Subcutaneous abdominal adipose tissue (tissue), 5 donors: Measurements from ENCODE around the gene CMTM1.
A peak's percentile ranks its signal among the peaks of the same experiment; 100 is the strongest.

Experiments
- H3K27ac ChIP-seq: one replicate; pipeline ENCODE4 v1.7.0; 2013; ENCODE audit warnings: low read depth, mild to moderate bottlenecking, inconsistent platforms, low read length, moderate library complexity
- H3K27me3 ChIP-seq, 5 donors: one replicate each; pipeline ENCODE4 v1.7.0; 2013; ENCODE audit warnings: low read length in 5 of 5, inconsistent platforms in 1 of 5; ENCODE audit not compliant: control insufficient read depth in 5 of 5, insufficient read depth in 4 of 5
- H3K36me3 ChIP-seq, 5 donors: one replicate each; pipeline ENCODE4 v1.7.0; 2013; ENCODE audit warnings: low read length in 5 of 5; ENCODE audit not compliant: control insufficient read depth in 5 of 5, insufficient read depth in 5 of 5
- H3K4me1 ChIP-seq, 5 donors: one replicate each; pipeline ENCODE4 v1.7.0; 2013; ENCODE audit warnings: low read length in 5 of 5, mild to moderate bottlenecking in 3 of 5, moderate library complexity in 1 of 5; ENCODE audit not compliant: control insufficient read depth in 5 of 5, insufficient read depth in 5 of 5
- H3K4me3 ChIP-seq, 5 donors: one replicate each; pipeline ENCODE4 v1.7.0; 2013; ENCODE audit warnings: low read length in 5 of 5, low read depth in 1 of 5
- H3K9ac ChIP-seq, 5 donors: one replicate each; pipeline ENCODE4 v1.7.0; 2013; ENCODE audit warnings: low read length in 5 of 5, mild to moderate bottlenecking in 4 of 5, moderate library complexity in 3 of 5
- H3K9me3 ChIP-seq, 5 donors: one replicate each; pipeline ENCODE4 v1.7.0; 2013; ENCODE audit warnings: low read length in 5 of 5; ENCODE audit not compliant: control insufficient read depth in 5 of 5
- donor health status: healthy.
- donor health status: healthy.
- donor health status: healthy.
- donor health status: healthy.
- donor health status: healthy.

The CMTM1 gene

GRCh38 chr16:66600477-66600876, 34.2 kb downstream of the CMTM1 start:
- Histone ChIP-seq H3K27me3 (no peaks in the 10 kb centered on the region), H3K4me3 (no peak overlapping the region), H3K4me1 (peaks cover 4 to 11% (median 8%) of the 10 kb centered on the region in 5 donors), H3K9me3 (no peaks in the 10 kb centered on the region), H3K36me3 (no peaks in the 10 kb centered on the region), H3K9ac (no peak overlapping the region), H3K27ac (no peak overlapping the region)

- Histone ChIP-seq H3K27ac (no peak overlapping the region), H3K9me3 (no peaks in the 10 kb centered on the region), H3K4me1 (peaks cover 7 to 21% (median 18%) of the 10 kb centered on the region in 5 donors), H3K4me3 (no peak overlapping the region), H3K27me3 (no peaks in the 10 kb centered on the region), H3K9ac (no peak overlapping the region), H3K36me3 (no peaks in the 10 kb centered on the region)
These were observed 35.2 kb downstream of the CMTM1 start for GRCh38 chr16:66601471-66601870.

- Histone ChIP-seq H3K27me3 (no peaks in the 10 kb centered on the region), H3K4me1 (peaks cover 12 to 38% (median 28%) of the 10 kb centered on the region in 5 donors), H3K27ac (peak overlapping the region; percentile 58)
These were observed 37.5 kb downstream of the CMTM1 start for GRCh38 chr16:66603537-66604375.

GRCh38 chr16:66604376-66605176, 38.3 kb downstream of the CMTM1 start, which contains the start of gene CMTM3:
TSS of gene CMTM3 (plus strand) at chr16:66604704. CDS start at chr16:66604806, 102 bp downstream.
- Histone ChIP-seq H3K9me3 (no peaks in the 10 kb centered on the region), H3K27me3 (no peaks in the 10 kb centered on the region), H3K4me3 (peak within 1 kb of the TSS; percentile 72 to 81 (median 73)), H3K27ac (peak within 1 kb of the TSS; percentile 80), H3K9ac (peak within 1 kb of the TSS; percentile 26 to 84 (median 77)), H3K36me3 (peaks cover 0 to 14% (median 10%) of the 10 kb centered on the region in 5 donors), H3K4me1 (peaks cover 12 to 41% (median 32%) of the 10 kb centered on the region in 5 donors)

More at GRCh38 chr16:66603537-66604375, 37.5 kb downstream of the CMTM1 start:
- no peaks in the 10 kb centered on the region for H3K9me3 ChIP-seq
- H3K36me3 ChIP-seq: peaks cover 0 to 6% (median 2%) of the 10 kb centered on the region in 5 donors
- peak overlapping the region in 4 of 5 donors; percentile 5 to 71 (median 54) for H3K9ac ChIP-seq
- H3K4me3 ChIP-seq: peak overlapping the region; percentile 72 to 81 (median 73)

- H3K4me3 ChIP-seq: peak overlapping the region; percentile 44 to 81 (median 73)
- H3K4me1 ChIP-seq: peaks cover 12 to 41% (median 32%) of the 10 kb centered on the region in 5 donors
- no peaks in the 10 kb centered on the region for H3K9me3 ChIP-seq
- no peaks in the 10 kb centered on the region for H3K27me3 ChIP-seq
- peaks cover 0 to 22% (median 18%) of the 10 kb centered on the region in 5 donors for H3K36me3 ChIP-seq
- peak overlapping the region; percentile 80 for H3K27ac ChIP-seq
- peak overlapping the region; percentile 26 to 84 (median 77) for H3K9ac ChIP-seq
These were observed 39.1 kb downstream of the CMTM1 start for GRCh38 chr16:66605177-66605978.

- Histone ChIP-seq H3K9ac (peak overlapping the region; percentile 26 to 84 (median 77)), H3K4me3 (peak overlapping the region; percentile 55 to 81 (median 73)), H3K27ac (peak overlapping the region; percentile 80), H3K36me3 (peaks cover 0 to 30% (median 26%) of the 10 kb centered on the region in 5 donors), H3K9me3 (no peaks in the 10 kb centered on the region), H3K27me3 (no peaks in the 10 kb centered on the region), H3K4me1 (peaks cover 12 to 41% (median 32%) of the 10 kb centered on the region in 5 donors)
These were observed 39.9 kb downstream of the CMTM1 start for GRCh38 chr16:66605979-66606751.

- Histone ChIP-seq H3K4me3 (no peak overlapping the region), H3K27me3 (no peaks in the 10 kb centered on the region), H3K9me3 (no peaks in the 10 kb centered on the region), H3K27ac (no peak overlapping the region), H3K9ac (peak overlapping the region in 2 of 5 donors; percentile 8 to 11), H3K4me1 (peaks cover 12 to 40% (median 31%) of the 10 kb centered on the region in 5 donors), H3K36me3 (peaks cover 0 to 53% (median 47%) of the 10 kb centered on the region in 5 donors)
These were observed 42.3 kb downstream of the CMTM1 start for GRCh38 chr16:66608241-66609138.

GRCh38 chr16:66609139-66609510, 42.9 kb downstream of the CMTM1 start:
- Histone ChIP-seq H3K27ac (no peak overlapping the region), H3K4me3 (no peak overlapping the region), H3K9ac (no peak overlapping the region), H3K4me1 (peaks cover 7 to 36% (median 26%) of the 10 kb centered on the region in 5 donors), H3K36me3 (peaks cover 0 to 58% (median 50%) of the 10 kb centered on the region in 5 donors), H3K27me3 (no peaks in the 10 kb centered on the region), H3K9me3 (no peaks in the 10 kb centered on the region)
